GM19463 (cell line): ENCODE data around the gene SAP25.

ENCODE experiments used
- ATAC-seq: cut with Tn5 transposase; IDR thresholded peaks from one replicate; pipeline ENCODE4 v1.9.1; 2021; ENCODE audit warnings: mild to moderate bottlenecking, moderate library complexity; ENCODE audit not compliant: unreplicated experiment

The SAP25 gene

GRCh38 chr7:100598425-100598824 is 24.7 kb upstream of the SAP25 start:
- ATAC-seq = no peak

DNA sequence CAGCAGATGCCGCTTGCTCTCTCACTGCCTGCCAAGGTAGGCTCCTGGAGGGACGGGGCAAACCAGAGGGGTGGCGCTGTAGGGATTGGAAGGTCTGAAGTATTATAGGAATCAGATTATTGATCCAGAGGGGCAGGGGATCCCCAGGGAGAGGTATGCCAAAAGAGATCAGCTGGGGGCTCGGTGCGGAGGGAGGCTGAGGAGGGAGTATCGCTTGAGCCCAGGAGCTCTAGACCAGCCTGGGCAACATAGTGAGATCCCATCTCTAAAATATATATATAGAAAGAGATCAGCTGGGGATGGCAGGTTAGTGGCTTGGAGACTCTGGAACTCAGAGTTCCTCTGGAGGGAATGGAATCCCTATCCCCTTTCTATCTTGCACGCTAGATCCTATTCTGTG is 21.5 kb upstream of the SAP25 start:
- ATAC-seq = no peak

DNA sequence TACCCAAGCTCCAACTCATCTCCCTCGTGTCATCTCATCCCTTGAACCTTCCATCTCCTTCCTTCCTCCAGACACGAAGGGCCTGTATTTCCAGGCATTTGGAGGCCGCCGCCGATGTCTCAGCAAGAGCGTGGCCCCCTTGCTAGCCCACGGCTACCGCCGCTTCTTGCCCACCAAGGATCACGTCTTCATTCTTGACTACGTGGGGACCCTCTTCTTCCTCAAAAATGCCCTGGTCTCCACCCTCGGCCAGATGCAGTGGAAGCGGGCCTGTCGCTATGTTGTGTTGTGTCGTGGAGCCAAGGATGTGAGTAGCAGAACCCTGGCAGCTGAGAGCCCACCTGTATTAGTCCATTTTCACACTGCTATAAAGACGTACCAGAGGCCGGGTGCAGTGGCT is 17.9 kb upstream of the SAP25 start:
- ATAC-seq = no peak

DNA sequence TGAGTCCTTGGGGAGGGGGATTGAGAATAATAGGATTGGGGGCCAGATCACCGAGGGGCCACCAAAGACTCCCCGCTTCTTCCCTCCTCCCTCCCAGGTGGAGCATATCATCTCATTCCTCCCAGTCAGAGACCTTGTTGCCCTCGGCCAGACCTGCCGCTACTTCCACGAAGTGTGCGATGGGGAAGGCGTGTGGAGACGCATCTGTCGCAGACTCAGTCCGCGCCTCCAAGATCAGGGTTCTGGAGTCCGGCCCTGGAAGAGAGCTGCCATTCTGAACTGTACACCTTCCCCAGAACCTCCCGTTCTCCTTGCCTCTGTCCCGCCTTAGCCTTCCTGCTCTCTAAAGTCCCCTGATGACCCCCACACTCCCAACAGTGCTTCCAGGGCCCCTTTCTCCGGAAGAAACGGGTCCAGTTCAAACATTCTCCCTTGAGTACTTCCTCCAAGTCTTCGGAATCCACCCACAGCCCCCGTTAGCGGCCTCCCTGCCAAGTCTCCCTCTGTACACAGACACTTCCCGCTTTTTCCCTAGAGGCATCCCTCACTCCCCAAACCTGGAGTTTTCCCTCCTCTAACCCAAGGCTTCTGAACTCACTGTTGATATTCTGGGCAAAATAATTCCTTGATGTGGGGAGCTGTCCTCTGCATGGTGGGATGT is 16.5 kb upstream of the SAP25 start:
- ATAC-seq = no peak

DNA sequence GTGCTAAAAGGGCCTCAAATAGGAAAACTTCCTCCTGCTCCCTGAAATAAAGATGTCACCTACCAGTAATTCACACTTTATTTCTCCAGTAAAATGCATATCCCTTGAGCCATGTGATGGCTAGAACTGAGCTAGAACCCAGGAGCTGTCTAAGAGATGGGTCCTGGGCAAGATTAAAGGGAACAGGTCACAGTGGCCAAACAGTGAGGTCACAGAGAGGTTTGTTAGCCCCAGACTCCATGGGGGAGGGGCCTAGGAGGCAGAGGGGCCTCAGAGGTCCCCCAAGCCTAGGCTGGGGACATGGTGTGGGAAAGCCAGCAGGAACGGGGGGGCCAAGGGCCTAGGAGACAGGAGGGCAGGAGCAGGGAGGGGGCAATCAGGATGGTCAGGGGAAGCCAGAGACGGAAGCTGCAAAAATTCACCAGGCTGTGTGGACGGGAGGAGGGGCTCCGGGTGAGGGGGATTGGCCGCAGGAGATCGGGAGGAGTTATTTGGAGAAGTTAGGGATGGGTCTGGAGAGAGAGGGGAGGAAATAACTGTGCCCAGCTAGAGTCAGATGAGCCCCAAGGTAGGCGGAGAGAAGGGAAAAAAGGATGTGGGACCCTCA is 15.7 kb upstream of the SAP25 start:
- no peak for ATAC-seq

DNA sequence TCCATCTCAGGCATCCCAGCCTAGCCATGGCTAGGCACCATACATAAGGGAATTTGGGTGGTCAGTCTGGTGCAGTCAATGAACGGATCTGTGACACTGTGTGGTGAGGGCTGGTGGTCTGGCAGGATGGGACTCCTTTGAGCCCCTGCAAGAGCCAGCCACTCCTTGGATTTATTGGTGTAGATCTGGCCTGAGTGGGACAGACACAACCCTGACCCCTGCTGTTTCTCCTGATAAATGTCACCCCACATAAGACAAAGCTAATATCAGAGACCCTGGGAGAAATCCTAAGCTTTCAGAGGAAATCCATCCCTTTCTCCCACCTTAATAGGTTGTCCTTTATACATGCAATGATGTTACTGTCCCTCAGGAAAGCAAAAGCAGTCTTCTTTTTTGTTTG is 14.7 kb upstream of the SAP25 start:
- ATAC-seq = no peak

GRCh38 chr7:100586266-100587025 is 12.7 kb upstream of the SAP25 start, which contains the start of gene FBXO24:
FBXO24 (plus strand) TSS chr7:100586328; CDS start chr7:100586626, 298 bp downstream.
- peak; percentile 87 for ATAC-seq

- ATAC-seq = no peak
Measured at GRCh38 chr7:100585511-100586265, 12.0 kb upstream of the SAP25 start, which contains the start of gene LRCH4. LRCH4 (minus strand) TSS chr7:100586129; CDS start chr7:100586100, 29 bp downstream.

GRCh38 chr7:100584683-100585510 is 11.2 kb upstream of the SAP25 start:
- no peak for ATAC-seq

DNA sequence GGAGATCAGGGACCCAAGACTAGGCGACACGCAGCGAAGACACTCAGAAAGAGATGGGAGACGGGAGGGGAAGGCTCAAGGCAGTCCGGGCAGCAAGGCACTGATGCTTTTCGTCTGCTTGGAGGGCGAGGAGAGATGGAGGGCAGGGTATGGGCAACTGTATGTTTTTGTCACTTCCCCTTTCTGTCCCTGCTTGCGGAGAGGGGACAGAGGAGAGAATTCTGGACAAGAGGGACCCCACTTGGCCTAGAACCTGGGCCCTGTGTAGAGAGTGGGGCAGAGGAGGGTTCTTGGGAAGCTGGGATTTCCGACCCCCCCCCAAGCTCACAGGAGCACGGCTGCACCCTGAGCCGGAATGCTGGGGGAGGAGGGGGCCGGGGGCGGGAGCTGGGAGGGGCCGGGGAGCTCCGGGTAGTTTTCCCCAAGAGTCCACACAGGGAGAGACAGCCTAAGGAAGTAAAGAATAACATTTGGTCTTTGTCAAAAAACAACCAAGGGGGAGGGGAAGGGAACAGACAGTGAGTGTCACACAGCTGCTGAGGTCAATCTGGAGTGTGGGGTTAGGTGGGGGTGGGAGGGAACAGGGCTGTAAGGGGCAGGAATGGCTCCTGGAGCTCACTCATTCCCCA is 10.5 kb upstream of the SAP25 start:
- ATAC-seq = no peak

DNA sequence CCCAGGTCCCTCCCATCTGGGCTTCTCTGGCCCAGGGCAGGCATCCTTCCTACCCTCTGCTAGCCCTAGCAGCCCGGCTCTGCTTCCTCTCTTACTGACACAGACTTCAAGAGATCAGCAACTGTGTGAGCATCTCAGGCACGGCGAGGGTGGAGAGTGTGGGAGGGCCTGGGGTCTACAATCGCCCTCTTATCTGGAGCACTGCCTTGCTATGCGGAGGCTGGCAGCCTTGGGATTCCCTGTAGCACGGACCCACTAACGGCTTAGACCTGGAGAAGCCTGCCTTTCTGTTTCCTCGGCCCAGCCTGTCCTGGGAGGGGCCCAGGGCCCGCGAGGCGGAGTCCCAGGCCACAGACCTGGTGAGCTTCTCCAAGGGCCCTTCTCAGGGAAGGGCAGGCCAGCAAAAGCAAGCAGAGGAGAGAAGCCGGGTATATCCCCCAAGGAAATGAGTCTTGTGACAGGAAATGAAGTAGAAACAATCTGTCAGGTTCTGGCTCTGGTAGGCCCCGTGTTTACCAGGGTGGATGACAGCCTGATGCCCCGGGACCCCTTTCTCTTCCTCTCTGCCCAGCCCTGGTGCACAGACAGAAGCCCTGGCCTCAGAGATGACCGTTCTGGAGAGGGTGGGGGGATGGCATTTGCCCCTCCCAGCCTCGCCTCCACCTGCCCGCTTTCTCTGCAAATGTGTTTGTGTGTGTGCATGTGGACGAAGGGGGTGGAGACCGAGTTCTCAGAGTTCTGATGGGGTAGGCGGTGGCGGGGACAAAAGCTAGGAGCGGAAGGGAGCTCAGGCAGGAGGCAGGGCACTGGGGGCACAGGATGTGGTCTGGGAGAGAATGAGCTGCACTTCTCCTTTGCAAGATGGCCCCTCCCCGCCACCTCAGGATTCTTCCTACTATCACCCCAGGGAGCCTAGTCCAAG is 9.7 kb upstream of the SAP25 start:
- no peak for ATAC-seq

DNA sequence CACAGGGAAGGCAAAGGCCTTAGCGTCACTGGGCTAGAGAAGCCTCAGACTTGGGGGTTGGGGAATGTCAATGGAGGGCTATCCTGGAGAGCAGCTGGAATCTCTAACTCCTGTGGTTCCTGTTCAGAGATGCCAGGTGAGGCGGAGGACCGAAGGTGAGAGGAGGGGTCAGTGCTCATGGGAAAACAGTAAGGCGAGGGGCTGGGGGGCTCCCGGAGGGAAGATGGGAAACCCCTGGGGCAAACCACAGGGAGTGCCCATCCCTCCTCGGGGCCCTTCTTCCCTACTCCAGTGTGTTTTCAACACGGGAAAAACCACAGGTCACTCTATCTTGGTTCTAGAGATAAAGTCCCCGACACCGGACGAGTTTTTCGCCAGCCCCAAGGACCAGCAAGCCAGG is 8.9 kb upstream of the SAP25 start:
- no peak for ATAC-seq

GRCh38 chr7:100582041-100582579 is 8.4 kb upstream of the SAP25 start:
- no peak for ATAC-seq

DNA sequence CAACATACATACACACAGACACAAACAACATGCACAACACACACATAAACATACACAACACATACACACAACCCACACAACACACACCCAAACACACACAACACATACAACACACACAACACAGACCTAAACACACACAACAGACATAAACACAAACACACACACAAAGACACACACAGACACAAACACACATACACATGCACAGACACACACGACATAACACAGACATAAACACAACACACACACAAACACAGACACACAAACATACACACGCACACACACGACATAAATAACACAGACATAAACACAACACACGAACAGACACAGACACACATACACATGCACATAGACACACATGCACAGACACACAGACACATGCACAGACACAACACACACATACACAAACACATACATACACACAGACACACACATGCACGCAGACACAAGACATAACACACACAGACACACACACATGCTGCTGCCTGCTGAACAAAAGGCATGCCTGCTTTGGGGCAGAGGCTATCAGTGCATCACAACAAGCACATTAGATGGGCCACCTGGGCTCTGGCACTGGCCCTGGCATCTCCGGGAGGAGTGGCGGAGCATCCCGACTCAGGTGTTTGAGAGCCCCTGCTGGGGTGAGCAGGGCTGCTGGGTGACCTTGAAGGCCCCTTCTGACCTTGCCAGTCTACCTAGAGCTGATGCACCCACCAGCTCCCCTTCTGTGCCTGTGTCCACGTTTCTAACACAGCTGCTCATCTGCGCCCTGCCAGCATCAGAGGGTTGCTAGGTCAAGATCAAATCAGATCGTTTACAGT is 7.0 kb upstream of the SAP25 start:
- ATAC-seq = no peak

- no peak for ATAC-seq
Measured at GRCh38 chr7:100578246-100579183, 4.8 kb upstream of the SAP25 start.

DNA sequence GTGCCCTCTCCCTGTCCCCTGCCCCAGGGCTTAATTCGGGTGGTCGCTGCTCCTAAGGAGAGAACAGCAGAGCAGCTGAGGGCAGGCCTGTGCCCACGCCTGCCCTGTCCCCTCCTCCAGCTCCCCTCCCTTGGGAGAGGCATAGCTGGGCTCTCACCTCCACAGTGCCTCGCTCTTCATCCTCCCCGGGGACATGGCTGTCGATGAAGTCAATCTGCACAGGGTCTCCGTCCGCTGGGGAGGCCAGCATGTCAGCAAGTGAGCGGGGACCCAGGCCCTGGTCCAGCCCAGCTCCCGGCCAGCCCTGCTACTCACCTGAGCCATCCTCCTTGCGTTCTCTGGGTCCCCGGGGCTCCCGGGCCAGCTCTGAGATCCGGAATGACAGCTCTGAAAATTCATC is 3.8 kb upstream of the SAP25 start:
- no peak for ATAC-seq

DNA sequence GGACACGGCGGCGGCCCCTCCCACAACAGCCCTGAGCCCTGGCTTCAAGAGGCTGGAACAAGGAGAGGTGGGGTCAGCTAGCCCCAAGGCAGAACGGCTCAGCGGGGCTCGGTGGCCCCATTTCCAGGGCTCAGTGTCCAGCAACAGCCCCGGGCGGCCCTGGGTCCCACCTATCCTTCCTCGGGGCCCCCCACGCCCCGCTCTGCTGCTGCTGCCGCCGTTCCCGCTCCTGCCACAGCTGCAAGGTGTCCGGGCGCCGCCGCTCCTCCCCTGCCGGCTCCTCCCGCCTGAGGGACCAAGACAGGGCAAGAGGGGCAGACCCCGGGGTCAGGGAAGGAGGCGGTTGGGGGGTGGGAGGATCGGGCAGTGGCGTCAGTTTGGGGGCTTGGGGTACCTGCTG is 3.4 kb upstream of the SAP25 start:
- ATAC-seq = no peak
